GDM1 (cell line): ENCODE measurements around the gene UQCRC1.

Experiments
- DNase-seq: peaks from one replicate; lab custom pipeline; 2025; lab: John Stamatoyannopoulos, UW

The UQCRC1 gene

GRCh38 chr3:48633743-48634142, 24.3 kb upstream of the UQCRC1 start:
- no peak for DNase-seq

DNA sequence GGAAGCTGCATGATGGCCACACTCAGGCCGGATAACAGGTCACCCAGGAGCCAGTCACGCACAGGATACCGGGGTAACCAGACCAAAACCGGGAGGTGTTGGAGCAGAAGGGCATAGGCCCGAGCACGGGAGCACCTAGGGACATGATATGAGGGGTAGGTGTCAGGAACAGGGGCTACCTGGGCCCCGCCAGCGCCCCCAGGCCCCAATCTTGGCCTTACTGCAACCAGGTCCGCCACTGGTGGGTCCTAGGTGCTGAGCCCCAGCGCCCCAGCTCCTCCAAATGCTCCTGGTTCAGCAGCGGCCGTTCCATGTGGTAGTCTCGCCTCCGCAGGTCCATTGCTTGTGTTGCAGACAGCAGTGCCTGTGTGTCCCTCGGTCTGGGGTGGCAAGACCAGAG, 23.8 kb upstream of the UQCRC1 start:
- DNase-seq: no peak

DNA sequence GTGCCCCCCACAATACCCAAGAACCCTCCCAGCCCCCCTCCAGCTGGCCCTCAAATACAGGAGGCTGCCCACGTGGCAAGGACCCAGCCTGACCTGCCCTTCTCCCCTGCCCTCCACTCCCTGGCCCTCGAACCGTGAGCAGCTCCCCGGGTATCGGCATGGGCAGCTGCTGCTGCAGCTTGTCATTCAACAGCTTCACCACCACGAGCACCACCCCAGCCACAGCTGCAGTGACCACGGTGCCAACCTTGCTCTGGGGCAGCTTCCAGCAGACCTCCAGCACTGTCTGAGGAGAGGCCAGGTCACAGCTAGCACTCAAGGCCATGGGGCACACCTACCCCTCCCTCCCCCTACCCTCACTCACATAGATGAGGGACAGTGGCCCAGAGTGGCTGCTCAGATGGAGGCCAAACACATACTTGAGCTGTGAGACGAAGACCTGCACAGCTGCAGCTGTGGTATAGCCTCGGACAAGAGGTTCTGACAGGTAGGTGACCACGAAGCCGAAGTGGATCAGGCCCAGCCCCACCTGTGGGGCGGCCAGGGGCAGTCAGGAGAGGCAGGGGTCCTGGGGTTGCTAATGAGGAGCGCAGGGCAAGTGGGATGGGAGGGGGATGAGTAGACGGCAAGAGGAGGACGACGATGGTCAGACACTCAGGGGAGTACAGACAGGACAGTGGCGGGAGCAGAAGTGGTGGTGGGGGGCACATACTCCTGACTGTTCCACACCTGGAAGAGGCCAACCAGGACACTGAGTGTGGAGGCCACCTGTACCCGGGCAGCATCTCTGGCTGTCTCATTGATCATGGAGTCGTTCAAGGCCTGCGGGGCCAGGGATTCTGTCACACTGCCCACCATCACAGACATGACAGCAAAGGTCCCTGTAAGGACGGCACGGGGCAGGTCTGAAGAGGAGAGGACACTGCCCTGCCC, 22.3 kb upstream of the UQCRC1 start:
- DNase-seq: no peak

- no peak for DNase-seq
Observed at GRCh38 chr3:48630833-48631232, 21.4 kb upstream of the UQCRC1 start.

DNA sequence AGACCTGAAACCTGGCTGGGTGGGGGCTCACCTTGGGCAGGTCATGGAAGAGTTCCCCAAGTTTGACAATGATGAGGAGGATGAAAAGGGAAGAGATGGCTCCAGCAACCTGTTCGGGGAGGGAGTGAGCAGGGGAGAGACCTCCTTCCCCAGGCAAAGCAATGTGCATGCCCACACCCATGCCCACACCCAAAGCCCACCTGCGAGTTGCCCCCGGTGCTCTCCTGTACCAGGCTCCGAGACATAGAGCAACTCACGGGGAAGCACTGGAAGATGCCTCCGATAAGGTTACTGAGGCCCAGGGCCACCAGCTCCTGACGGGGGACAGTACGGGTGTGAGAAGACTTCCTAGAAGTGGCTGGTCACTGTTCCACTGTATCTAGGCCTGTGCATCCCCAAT, 21.0 kb upstream of the UQCRC1 start:
- no peak for DNase-seq

DNA sequence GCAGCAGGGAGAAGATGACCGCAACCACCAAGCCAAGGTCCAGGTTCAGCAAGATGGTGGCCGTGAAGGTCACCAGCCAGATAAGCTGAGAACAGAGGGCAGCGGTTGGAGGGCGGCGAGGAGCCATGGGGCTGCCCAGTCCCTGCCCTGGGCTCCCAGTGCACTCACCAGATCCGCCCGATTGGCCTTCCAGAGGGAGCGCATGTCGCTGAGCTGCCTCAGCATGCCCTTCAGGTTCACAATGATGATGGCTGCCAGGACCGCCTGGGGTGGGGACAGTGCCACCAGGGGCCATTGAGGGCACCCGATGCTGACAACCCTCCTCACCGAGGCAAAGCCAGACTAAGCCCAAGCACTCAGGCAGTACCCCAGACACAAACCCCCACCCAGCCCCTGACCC, 20.4 kb upstream of the UQCRC1 start:
- DNase-seq: no peak

DNA sequence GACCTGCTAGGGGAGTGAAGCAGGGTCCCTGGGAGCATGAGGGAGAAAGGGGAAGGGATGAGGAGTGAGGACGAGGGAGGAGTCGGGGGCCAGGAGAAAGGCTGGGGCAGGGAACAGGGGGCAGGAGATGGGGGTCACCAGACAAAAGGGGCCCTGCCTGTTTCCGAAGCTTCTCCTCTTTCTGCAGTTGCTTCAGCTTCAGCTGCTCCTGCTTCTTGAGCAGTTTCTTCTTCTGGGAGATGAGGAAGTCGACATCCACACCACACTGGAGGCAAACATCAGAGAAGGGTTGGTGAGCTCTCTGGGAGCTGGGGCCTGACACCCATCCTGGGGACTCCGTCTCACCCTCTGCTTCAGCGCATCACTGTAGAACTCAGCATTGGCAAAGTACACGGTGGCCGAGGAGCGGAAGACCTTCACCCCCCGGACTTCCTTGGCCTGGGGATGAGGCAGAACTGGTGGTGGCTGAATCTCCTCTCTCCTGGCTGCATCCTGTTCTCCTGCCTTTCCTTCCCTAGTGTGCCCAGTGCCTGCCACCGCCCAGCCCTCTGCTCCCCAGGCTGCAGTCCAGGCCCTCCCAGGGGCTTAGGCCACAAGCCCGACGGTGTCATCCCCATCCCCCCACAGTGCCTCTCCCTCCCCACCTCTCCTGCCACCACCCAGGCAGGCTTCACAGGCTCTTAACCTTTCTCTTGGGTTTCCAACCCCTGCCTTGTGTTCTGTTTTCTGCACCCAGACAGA, 19.0 kb upstream of the UQCRC1 start:
- DNase-seq: no peak

DNA sequence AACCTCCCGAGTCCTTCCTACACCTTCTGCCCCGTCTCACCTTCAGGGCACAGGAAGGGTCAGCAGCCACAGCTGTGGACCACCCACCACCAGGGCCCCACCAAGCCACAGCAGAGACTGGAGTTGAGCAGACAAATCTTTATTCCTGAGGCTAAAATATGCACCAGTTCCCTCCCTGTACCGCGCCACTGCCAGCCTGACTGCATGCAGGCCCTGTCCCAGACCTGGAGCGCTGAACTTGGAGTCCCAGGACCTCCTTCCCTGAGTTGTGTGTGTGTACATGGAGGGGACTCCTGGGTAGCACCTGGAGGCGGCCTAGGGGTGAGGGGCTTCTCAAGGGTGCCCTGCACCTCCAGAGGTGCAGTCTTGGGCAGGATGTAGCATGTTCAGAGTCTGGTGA, 16.2 kb upstream of the UQCRC1 start:
- no peak for DNase-seq

- DNase-seq: no peak
Observed at GRCh38 chr3:48624767-48625166, 15.3 kb upstream of the UQCRC1 start.

GRCh38 chr3:48623851-48624547, 14.6 kb upstream of the UQCRC1 start:
- no peak for DNase-seq

DNA sequence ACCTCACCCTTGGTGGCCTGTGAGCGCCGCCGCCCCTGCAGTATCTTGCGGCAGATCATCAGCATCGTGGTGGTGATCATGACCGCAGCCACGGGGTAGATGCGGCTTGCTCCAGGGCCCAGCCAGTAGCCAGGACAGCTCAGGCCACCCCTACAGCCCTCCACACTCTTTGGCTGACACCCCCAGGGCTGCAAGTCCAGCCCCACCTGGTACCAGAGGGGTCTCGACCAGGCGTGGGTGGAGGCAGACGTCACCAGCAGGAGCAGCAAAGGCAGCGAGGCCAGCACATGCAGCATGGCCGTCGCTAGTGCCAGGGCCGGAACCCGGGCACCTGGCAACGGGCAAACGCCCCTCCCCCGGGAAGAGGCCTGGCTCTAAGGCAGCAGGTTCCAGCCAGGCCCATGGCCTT, 12.0 kb upstream of the UQCRC1 start, which contains the start of gene TMEM89:
Gene TMEM89, minus strand, starts transcription at position 309 of the 409 bp plus-strand sequence. Its CDS starts 13 bp downstream, at position 296.
- DNase-seq: no peak

GRCh38 chr3:48619541-48620524, 10.4 kb upstream of the UQCRC1 start:
- no peak for DNase-seq

- no peak for DNase-seq
Observed at GRCh38 chr3:48617559-48617958, 8.1 kb upstream of the UQCRC1 start.

DNA sequence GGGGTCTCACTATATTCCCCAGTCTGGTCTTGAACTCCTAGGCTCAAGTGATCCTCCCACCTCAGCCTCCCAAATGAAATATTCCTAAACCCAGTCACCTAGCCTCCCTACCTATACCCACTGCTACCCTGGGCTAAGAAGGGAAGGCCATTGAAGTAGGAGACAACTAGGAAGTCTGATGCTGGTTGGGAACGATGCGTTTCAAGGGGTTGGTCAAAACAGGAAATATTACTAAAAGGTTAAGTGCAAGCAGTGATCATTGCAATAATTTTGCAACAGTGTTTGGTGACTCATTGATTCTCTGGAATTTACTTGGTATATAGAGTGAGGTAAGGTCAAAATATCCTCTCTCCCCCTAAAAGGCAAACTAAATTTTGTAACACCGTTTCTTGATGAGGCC, 4.6 kb upstream of the UQCRC1 start:
- DNase-seq: no peak

DNA sequence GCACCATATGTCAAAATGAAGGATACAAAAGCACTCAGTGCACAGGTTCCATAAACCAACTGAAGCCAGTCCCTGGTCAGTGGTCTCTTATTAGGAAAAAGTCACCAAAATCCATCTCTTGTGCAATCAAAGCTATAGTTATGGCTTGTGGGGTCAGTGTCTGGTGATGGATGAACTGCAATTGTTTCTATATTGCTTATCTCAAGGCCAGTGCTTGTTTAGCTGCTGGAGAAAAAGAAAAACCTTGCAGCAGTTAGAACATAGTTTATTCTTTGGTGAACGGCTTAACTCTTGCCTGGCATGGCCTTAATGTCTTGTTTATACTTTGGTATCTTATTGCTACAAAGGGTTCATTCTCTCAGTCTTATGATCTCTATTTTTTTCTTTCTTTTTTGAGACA, 2.9 kb upstream of the UQCRC1 start:
- no peak for DNase-seq

GRCh38 chr3:48607519-48607918, 1.9 kb downstream of the UQCRC1 start:
- no peak for DNase-seq

DNA sequence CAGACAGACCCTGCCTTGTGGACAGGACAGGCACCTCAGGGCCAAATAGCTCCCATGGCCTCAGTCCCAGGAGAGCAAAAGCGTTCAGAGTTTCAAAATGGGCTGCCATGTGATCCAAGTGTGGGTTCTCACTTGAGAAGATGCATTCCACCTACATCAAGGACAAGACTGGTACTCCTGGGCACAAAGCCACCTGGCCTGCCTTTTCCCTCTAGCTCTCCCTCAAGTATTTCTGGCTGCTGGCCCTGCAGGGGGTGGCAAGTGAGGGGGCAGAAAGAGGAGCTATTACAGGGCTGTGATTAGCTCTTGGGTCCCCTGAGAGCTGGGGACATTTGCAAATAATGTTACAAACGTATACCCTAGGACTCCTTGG, 7.8 kb downstream of the UQCRC1 start:
- DNase-seq: no peak

GRCh38 chr3:48600711-48601621, 8.5 kb downstream of the UQCRC1 start:
- no peak for DNase-seq

DNA sequence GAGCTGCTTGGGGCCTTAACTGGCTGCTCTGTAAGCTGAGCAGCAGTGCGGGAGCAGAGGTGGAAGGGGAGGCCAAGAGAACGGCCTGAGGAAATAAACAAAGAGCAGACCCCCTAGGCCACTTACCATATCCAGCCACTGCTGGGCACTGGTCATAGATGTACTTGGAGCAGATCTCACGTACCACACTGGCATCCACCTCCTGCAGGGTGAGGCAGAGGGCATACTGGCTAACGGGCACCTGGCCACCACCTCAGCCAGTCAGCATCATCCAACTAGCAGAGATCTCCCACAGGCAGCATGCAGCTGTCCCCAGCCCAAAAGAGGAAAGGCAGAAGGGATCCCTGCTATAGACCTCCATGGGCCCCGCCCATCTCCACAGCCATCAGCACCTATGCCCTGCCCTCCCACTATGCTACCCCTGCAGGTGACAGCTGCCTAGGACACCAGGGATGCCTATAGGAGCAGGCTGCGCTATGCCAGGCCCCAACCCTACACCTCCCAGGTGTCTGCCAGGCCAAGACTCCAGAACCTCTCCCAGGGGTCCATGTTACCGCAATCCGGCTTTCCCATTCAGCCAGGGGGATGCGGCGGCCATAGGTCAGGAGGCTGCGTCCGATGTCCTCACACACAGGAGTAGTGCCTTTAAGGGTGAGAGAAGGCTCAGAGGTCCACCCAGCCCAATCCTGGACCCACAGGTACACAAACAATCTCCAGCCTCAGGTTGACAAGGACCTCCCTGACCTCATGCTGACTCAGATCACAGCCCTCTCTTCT, 9.7 kb downstream of the UQCRC1 start:
- DNase-seq: no peak
